Fibroblast of pulmonary artery (primary cell): ENCODE data around the gene ERCC6L.

Experiments used
- DNase-seq: peaks from one replicate; pipeline ENCODE4 v3.0.0-alpha.2; 2010; ENCODE audit warnings: low read depth
- H3K4me3 ChIP-seq: replicated peaks from 2 replicates; pipeline ENCODE4 v1.5.1; 2011; ENCODE audit warnings: low read depth, mild to moderate bottlenecking, control low read depth, low read length, moderate library complexity
- TF ChIP-seq, protein P1 (sequence below): IDR thresholded peaks from 2 replicates; pipeline ENCODE4 v1.5.1; 2011; ENCODE audit warnings: mild to moderate bottlenecking, control low read depth, low read length, inconsistent platforms; ENCODE audit errors: missing control alignments

The ERCC6L gene, protein sequence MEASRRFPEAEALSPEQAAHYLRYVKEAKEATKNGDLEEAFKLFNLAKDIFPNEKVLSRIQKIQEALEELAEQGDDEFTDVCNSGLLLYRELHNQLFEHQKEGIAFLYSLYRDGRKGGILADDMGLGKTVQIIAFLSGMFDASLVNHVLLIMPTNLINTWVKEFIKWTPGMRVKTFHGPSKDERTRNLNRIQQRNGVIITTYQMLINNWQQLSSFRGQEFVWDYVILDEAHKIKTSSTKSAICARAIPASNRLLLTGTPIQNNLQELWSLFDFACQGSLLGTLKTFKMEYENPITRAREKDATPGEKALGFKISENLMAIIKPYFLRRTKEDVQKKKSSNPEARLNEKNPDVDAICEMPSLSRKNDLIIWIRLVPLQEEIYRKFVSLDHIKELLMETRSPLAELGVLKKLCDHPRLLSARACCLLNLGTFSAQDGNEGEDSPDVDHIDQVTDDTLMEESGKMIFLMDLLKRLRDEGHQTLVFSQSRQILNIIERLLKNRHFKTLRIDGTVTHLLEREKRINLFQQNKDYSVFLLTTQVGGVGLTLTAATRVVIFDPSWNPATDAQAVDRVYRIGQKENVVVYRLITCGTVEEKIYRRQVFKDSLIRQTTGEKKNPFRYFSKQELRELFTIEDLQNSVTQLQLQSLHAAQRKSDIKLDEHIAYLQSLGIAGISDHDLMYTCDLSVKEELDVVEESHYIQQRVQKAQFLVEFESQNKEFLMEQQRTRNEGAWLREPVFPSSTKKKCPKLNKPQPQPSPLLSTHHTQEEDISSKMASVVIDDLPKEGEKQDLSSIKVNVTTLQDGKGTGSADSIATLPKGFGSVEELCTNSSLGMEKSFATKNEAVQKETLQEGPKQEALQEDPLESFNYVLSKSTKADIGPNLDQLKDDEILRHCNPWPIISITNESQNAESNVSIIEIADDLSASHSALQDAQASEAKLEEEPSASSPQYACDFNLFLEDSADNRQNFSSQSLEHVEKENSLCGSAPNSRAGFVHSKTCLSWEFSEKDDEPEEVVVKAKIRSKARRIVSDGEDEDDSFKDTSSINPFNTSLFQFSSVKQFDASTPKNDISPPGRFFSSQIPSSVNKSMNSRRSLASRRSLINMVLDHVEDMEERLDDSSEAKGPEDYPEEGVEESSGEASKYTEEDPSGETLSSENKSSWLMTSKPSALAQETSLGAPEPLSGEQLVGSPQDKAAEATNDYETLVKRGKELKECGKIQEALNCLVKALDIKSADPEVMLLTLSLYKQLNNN

DNA sequence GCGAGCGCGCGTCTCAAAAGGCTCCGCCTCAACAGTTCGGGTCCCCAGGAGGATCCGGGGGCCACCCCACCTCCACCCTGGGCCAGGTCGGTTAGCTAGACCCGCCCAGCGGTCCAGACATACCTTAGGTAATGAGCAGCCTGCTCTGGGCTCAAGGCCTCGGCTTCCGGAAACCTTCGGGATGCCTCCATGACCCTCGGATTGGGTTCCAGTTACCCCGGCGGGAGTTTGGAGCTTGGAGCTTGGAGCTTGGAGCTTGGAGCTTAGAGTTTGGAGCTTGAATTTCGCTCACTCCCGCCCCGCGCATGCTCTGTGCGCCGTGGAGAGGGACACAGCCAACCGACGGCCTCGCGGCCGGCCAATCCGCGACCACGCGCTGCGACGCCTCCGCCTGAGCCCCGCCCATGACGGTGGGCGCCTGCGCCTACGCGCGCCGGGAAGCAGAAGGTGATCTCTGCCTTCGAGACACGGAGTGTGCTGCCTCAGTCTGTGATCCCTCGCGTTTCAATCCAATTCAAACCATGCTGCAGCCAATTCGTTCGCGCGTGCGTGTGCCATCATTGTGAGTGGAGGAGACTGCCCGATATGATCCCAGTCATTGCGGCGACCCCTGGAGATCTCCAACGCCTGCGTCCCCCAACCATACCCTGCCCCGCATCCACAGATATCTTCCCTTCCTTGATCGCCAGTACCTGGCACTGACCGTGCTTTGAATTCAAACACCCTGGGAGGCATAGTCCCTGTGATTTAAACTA lies at the start of gene ERCC6L:
ERCC6L (minus strand) TSS at position 307 of the 755 bp plus-strand sequence; CDS start at position 191, 116 bp downstream.
- TF ChIP-seq, protein P1, sequence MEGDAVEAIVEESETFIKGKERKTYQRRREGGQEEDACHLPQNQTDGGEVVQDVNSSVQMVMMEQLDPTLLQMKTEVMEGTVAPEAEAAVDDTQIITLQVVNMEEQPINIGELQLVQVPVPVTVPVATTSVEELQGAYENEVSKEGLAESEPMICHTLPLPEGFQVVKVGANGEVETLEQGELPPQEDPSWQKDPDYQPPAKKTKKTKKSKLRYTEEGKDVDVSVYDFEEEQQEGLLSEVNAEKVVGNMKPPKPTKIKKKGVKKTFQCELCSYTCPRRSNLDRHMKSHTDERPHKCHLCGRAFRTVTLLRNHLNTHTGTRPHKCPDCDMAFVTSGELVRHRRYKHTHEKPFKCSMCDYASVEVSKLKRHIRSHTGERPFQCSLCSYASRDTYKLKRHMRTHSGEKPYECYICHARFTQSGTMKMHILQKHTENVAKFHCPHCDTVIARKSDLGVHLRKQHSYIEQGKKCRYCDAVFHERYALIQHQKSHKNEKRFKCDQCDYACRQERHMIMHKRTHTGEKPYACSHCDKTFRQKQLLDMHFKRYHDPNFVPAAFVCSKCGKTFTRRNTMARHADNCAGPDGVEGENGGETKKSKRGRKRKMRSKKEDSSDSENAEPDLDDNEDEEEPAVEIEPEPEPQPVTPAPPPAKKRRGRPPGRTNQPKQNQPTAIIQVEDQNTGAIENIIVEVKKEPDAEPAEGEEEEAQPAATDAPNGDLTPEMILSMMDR: no peak
- peak; percentile 86 for DNase-seq
- H3K4me3 ChIP-seq: peak within 1 kb of the TSS; percentile 51

DNA sequence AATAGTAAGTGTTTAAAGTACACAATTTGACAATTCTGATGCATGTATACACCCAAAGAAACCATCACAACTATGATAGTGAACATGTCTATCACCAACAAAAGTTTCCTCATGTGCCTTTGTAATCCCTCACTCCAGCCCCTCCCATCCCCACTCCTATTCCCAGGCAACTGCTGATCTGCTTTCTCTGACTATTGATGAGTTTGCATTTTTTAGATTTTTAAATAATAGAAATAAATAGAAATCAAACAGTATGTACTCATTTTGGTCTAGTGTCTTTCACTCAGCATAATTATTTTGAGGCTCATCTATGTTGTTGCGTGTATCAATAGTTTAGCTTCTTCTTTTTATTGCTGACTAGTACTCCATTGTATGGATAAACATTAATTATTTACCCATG lies 43.5 kb upstream of the ERCC6L start:
- TF ChIP-seq, protein P1: no peak
- H3K4me3 ChIP-seq: no peak overlapping the region
- no peak for DNase-seq

DNA sequence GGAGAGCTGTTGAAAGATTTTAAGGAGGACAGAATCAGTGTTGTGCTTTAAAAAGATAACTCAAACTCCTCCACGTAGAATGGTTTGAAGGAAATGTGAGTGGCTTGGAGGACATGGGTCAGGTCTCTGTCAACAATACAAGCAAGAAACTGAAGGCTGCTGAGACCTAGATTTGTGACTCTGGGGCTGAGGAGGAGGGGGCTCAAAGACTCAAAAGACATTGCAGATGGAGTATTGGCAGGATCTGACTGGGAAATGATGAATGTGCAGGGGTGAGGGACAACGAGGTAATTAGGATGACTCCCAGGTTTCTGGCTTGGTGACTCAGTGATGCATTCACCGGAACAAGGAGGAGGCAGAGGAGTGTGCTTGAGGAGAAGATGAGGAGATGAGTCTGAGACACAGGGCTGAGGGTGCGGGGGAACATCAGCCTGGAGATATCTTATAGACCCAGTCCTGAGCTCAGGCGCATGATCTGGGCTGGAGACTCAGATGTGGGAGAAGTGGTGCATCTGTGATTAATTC lies 41.6 kb upstream of the ERCC6L start:
- TF ChIP-seq, protein P1: no peak
- no peak for DNase-seq
- no peak overlapping the region for H3K4me3 ChIP-seq

DNA sequence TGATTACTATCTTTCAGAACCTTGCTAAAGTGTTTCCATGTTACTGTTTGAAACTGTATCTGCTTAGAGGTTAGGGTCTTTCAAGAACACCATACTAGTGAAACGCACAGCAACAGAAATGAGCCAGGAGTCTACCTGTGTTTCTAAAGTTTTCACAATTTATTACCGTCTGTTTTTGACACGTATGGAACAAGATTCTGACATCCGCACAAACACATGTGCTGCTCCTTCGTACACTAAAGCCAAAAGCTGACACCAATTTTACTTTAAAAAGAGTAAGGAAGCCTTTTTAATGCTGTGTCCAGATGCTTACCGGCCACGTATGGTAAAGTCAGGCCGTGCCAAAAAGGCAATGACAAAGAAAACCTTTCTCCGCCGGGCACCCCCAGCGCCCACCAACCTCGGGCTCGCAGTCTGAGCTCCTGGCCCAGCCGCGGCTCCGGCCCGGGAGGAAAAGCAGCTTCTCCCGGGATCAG lies 37.7 kb upstream of the ERCC6L start:
- TF ChIP-seq, protein P1: no peak
- H3K4me3 ChIP-seq: peak overlapping the region; percentile 78
- no peak for DNase-seq

DNA sequence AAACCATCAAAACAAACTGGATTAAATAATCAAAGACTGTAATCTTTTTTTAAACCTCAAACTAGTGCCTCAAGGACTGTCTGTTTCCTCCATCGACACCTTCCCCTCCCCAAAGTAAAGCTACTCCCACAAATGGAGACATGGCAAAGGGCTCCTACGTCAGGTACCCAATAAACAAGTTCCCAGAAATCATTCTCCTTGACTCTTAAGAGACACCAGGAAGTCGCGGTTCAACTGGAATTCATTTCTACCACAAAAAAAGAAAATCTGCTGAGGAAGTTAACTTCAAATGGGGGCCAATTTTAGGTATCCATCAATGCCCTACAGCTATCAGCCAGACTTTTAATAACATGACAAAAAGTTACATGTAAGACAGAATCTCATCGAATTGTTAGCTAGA lies 35.7 kb upstream of the ERCC6L start:
- H3K4me3 ChIP-seq: peak overlapping the region; percentile 78
- TF ChIP-seq, protein P1: no peak
- DNase-seq: no peak
